ENCODE results near the gene SYNJ2. TPM values are rescaled to one million over a fixed set of nuclear protein-coding genes. Genes with fewer than 3 reads are reported as not detected.

Gene SYNJ2
- total RNA-seq, 2 experiments from 2014 or later = 34.6 to 38.0 TPM

GRCh38 chr6:158111987-158112386 lies 130.3 kb downstream of the SYNJ2 start:
- Mint-ChIP-seq H3K4me3 (no peak overlapping the region), H3K36me3 (ENCODE audit: low read depth) (peaks cover 7% of the 10 kb centered on the region), H3K4me1 (ENCODE audit: low read depth) (no peaks in the 10 kb centered on the region), H3K27me3 (no peaks in the 10 kb centered on the region), H3K27ac (no peak overlapping the region), H3K9me3 (no peaks in the 10 kb centered on the region)
- DNase-seq = no peak
- POLR2A ChIA-PET = no interaction called here
- no peak overlapping the region for H3K27ac ChIP-seq (ENCODE audit: low read depth in 1 of 2, low read length in 2 of 2)
- no peaks in the 10 kb centered on the region for H3K9me3 ChIP-seq (ENCODE audit: control insufficient read depth in 1 of 2, insufficient read depth in 1 of 2, low read length in 2 of 2)
- TF ChIP-seq CTCF (IDR thresholded peaks at IDR 0.05) = no peak
- no peak for ATAC-seq (ENCODE audit: poor library complexity)
- CTCF ChIA-PET = no interaction called here
- H3K36me3 ChIP-seq (ENCODE audit: insufficient read depth, low read length) = no peaks in the 10 kb centered on the region
- H3K4me1 ChIP-seq (ENCODE audit: insufficient read depth, low read length) = no peaks in the 10 kb centered on the region
- intact Hi-C loops (cut with DNase I, micrococcal nuclease) = no loop called here
- no peak overlapping the region for H3K4me3 ChIP-seq (ENCODE audit: low read length)
- no peaks in the 10 kb centered on the region for H3K27me3 ChIP-seq (ENCODE audit: control insufficient read depth in 1 of 2, insufficient read depth in 2 of 2, low read length in 2 of 2)

DNA sequence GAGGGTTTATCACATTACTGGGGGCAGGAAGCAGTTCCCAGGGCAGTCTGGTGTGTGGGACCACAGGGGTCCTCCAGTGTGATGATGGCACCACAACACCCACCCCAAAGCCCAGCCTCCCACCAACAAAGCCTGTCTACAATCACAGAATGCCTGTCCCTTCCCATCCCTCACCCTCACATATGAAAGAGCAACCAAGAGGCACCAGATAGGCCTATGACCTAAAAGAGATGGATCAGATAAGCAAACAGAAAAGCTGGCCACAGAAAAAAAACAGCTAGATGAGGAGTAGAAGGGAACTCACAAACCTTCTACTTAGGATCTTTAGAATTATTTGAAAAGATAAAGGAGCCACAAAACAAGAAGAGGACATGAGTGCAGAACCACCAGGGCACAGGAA lies 132.1 kb downstream of the SYNJ2 start:
- H3K36me3 Mint-ChIP-seq (ENCODE audit: low read depth) = peaks cover 21% of the 10 kb centered on the region
- ChIA-PET CTCF (no interaction called here), POLR2A (no interaction called here)
- intact Hi-C loops (cut with DNase I, micrococcal nuclease) = no loop called here
- H3K4me1 ChIP-seq (ENCODE audit: insufficient read depth, low read length) = no peaks in the 10 kb centered on the region
- H3K9me3 ChIP-seq (ENCODE audit: control insufficient read depth in 1 of 2, insufficient read depth in 1 of 2, low read length in 2 of 2) = no peaks in the 10 kb centered on the region
- H3K4me3 Mint-ChIP-seq = no peak overlapping the region
- H3K27me3 ChIP-seq (ENCODE audit: control insufficient read depth in 1 of 2, insufficient read depth in 2 of 2, low read length in 2 of 2) = no peaks in the 10 kb centered on the region
- H3K36me3 ChIP-seq (ENCODE audit: insufficient read depth, low read length) = no peaks in the 10 kb centered on the region
- no peak overlapping the region for H3K4me3 ChIP-seq (ENCODE audit: low read length)
- no peaks in the 10 kb centered on the region for H3K27me3 Mint-ChIP-seq
- no peaks in the 10 kb centered on the region for H3K4me1 Mint-ChIP-seq (ENCODE audit: low read depth)
- no peak for TF ChIP-seq CTCF (IDR thresholded peaks at IDR 0.05)
- H3K27ac Mint-ChIP-seq = no peak overlapping the region
- ATAC-seq (ENCODE audit: poor library complexity) (no peak), DNase-seq (no peak)
- no peaks in the 10 kb centered on the region for H3K9me3 Mint-ChIP-seq
- H3K27ac ChIP-seq (ENCODE audit: low read depth in 1 of 2, low read length in 2 of 2) = no peak overlapping the region

DNA sequence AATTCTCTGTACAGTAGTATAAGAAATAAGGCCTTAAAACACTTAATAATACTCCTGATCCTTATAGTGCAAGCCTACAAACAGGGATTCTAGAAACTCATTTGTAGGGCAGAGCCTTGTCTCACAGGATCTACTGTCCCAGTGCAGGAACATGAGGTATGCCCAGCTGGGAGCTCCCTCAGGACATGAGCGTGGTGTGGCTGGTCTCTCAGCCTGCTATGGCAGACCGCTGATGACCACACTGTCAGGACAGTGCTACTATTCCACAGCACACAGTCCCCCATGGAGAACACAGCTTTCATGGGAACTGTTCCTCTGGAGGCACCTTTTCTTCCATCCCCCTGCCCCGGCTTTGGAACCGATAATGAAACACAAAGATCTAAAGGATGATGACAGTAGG lies 133.4 kb downstream of the SYNJ2 start:
- no peak overlapping the region for H3K4me3 ChIP-seq (ENCODE audit: low read length)
- Mint-ChIP-seq H3K27me3 (no peaks in the 10 kb centered on the region), H3K4me3 (no peak overlapping the region), H3K4me1 (ENCODE audit: low read depth) (no peaks in the 10 kb centered on the region), H3K9me3 (no peaks in the 10 kb centered on the region), H3K36me3 (ENCODE audit: low read depth) (peaks cover 21% of the 10 kb centered on the region), H3K27ac (no peak overlapping the region)
- ChIA-PET CTCF (no interaction called here), POLR2A (no interaction called here)
- no peak for DNase-seq
- no peaks in the 10 kb centered on the region for H3K9me3 ChIP-seq (ENCODE audit: control insufficient read depth in 1 of 2, insufficient read depth in 1 of 2, low read length in 2 of 2)
- no peaks in the 10 kb centered on the region for H3K36me3 ChIP-seq (ENCODE audit: insufficient read depth, low read length)
- no peak overlapping the region for H3K27ac ChIP-seq (ENCODE audit: low read depth in 1 of 2, low read length in 2 of 2)
- H3K27me3 ChIP-seq (ENCODE audit: control insufficient read depth in 1 of 2, insufficient read depth in 2 of 2, low read length in 2 of 2) = no peaks in the 10 kb centered on the region
- TF ChIP-seq CTCF (IDR thresholded peaks at IDR 0.05) = no peak
- ATAC-seq (ENCODE audit: poor library complexity) = no peak
- H3K4me1 ChIP-seq (ENCODE audit: insufficient read depth, low read length) = no peaks in the 10 kb centered on the region
- intact Hi-C loops (cut with DNase I, micrococcal nuclease) = no loop called here

All from CD4-positive, alpha-beta T cell (primary cell).